ENCODE data around the gene ABCC9. TPM values are rescaled to one million over a fixed set of nuclear protein-coding genes. Genes with fewer than 3 reads are reported as not detected.

Gene ABCC9
- total and polyA plus RNA-seq, 2 experiments from 2014 or later: 0.22 to 0.48 TPM

- no peak for DNase-seq (ENCODE audit: low read depth in 1 of 2, low spot score in 1 of 2)
- Histone ChIP-seq H3K27ac (no peak overlapping the region), H3K9me3 (ENCODE audit: low read depth) (no peaks in the 10 kb centered on the region), H3K27me3 (peaks cover 14% of the 10 kb centered on the region), H3K4me3 (no peak overlapping the region), H3K4me1 (ENCODE audit: low read depth) (no peaks in the 10 kb centered on the region), H3K36me3 (no peaks in the 10 kb centered on the region)
- TF ChIP-seq CTCF (IDR thresholded peaks at IDR 0.05; ENCODE audit: low read depth, low read length): no peak
These were observed 3.8 kb upstream of the ABCC9 start for GRCh38 chr12:21945002-21945401.

- Histone ChIP-seq H3K4me1 (ENCODE audit: low read depth) (no peaks in the 10 kb centered on the region), H3K27ac (no peak overlapping the region), H3K27me3 (peaks cover 28% of the 10 kb centered on the region), H3K9me3 (ENCODE audit: low read depth) (no peaks in the 10 kb centered on the region), H3K4me3 (peak overlapping the region; percentile 43), H3K36me3 (no peaks in the 10 kb centered on the region)
- TF ChIP-seq CTCF (IDR thresholded peaks at IDR 0.05; ENCODE audit: low read depth, low read length): no peak
- no peak for DNase-seq (ENCODE audit: low read depth in 1 of 2, low spot score in 1 of 2)
These were observed 1.1 kb upstream of the ABCC9 start for GRCh38 chr12:21942377-21942703.

- Histone ChIP-seq H3K36me3 (no peaks in the 10 kb centered on the region), H3K9me3 (ENCODE audit: low read depth) (no peaks in the 10 kb centered on the region), H3K4me1 (ENCODE audit: low read depth) (no peaks in the 10 kb centered on the region), H3K27ac (no peak overlapping the region), H3K4me3 (peak overlapping the region; percentile 43), H3K27me3 (peaks cover 28% of the 10 kb centered on the region)
- peak; percentile 58 to 64 for DNase-seq (ENCODE audit: low read depth in 1 of 2, low spot score in 1 of 2)
- TF ChIP-seq CTCF (IDR thresholded peaks at IDR 0.05; ENCODE audit: low read depth, low read length): peak; percentile 56
These were observed 515 bp upstream of the ABCC9 start for GRCh38 chr12:21941506-21942376.

GRCh38 chr12:21939435-21939834 lies 1.8 kb downstream of the ABCC9 start:
- Histone ChIP-seq H3K36me3 (no peaks in the 10 kb centered on the region), H3K4me1 (ENCODE audit: low read depth) (no peaks in the 10 kb centered on the region), H3K27me3 (peaks cover 28% of the 10 kb centered on the region), H3K4me3 (no peak overlapping the region), H3K27ac (no peak overlapping the region), H3K9me3 (ENCODE audit: low read depth) (no peaks in the 10 kb centered on the region)
- TF ChIP-seq CTCF (IDR thresholded peaks at IDR 0.05; ENCODE audit: low read depth, low read length): no peak
- DNase-seq (ENCODE audit: low read depth in 1 of 2, low spot score in 1 of 2): no peak

- TF ChIP-seq CTCF (IDR thresholded peaks at IDR 0.05; ENCODE audit: low read depth, low read length): no peak
- H3K27ac ChIP-seq: no peak overlapping the region
- H3K4me3 ChIP-seq: no peak overlapping the region
- no peaks in the 10 kb centered on the region for H3K36me3 ChIP-seq
- peaks cover 28% of the 10 kb centered on the region for H3K27me3 ChIP-seq
- no peak for DNase-seq (ENCODE audit: low read depth in 1 of 2, low spot score in 1 of 2)
- H3K9me3 ChIP-seq (ENCODE audit: low read depth): no peaks in the 10 kb centered on the region
- no peaks in the 10 kb centered on the region for H3K4me1 ChIP-seq (ENCODE audit: low read depth)
These were observed 2.3 kb downstream of the ABCC9 start for GRCh38 chr12:21938879-21939278.

Data from cardiac muscle cell (in vitro differentiated cells and primary cell).